Measurements from ENCODE around the gene MYRIP.

- TF ChIP-seq YY1 (IDR thresholded peaks at IDR 0.05) (peak; percentile 9), ATF3 (IDR thresholded peaks at IDR 0.05) (no peak), CTCF (IDR thresholded peaks at IDR 0.05; ENCODE audit: low read depth, low read length, missing input control) (no peak), REST (IDR thresholded peaks at IDR 0.05) (no peak), EGR1 (IDR thresholded peaks at IDR 0.05; ENCODE audit: low read depth in 2 of 2) (no peak), ZBTB33 (IDR thresholded peaks at IDR 0.05) (no peak), RAD21 (IDR thresholded peaks at IDR 0.05) (no peak), RXRA (IDR thresholded peaks at IDR 0.05) (no peak), JUND (IDR thresholded peaks at IDR 0.05) (no peak), SP1 (IDR thresholded peaks at IDR 0.05) (no peak)
Measured at GRCh38 chr3:39809181-39809994, at the start of gene MYRIP.

All from liver (tissue), 3 donors.